ENCODE results near the gene DHRS3. TPM values are rescaled to one million over a fixed set of nuclear protein-coding genes. Genes with fewer than 3 reads are reported as not detected.

The DHRS3 gene
- polyA plus RNA-seq, 1 donor: 14.1 TPM

DNA sequence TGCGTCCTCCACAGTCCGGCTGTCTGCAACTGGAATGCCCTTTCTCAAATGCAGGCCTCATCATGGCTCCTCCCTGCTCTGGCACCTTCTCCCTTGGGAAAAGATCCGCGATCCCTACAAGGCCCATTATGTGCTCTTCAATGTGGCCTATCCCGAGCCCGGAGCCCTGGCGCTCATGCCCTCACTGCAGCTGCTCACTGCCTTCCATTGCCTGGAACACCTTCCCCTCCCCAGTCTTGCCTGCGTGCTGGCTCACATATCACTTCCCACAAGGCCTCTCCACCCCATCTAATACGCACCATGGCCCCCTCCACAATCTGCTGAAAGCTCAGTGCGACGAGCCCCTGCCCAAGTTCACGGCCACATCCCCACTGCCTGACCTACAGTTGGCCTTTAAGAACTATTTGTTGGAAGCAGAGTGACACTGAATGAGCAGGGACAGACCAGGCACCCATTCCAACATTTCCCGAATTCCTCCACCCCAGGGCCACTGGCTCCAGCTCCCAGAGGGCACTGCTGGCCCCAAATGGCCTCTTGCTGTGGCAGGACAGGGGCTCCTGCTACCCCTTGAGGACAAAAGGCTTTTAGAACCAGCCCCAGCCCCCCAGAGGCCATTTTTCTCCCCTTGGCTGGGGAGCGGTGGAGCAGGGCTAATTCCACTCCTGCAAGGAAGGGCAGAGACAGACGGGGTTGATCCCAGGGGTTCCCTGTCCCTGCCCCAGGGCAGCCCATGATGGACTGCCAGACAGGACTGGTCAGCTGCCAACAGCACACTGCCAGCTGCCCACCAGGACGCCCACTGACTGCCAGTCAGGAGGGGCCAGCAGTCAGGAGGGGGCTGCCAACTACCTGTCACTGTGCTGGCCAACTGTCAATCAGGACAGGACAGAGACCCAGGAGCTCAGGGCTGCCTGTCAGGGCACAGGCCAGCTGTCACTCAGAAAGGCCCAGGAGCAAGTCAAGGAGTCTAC is 64.8 kb downstream of the DHRS3 start:
- no peak for DNase-seq

DNA sequence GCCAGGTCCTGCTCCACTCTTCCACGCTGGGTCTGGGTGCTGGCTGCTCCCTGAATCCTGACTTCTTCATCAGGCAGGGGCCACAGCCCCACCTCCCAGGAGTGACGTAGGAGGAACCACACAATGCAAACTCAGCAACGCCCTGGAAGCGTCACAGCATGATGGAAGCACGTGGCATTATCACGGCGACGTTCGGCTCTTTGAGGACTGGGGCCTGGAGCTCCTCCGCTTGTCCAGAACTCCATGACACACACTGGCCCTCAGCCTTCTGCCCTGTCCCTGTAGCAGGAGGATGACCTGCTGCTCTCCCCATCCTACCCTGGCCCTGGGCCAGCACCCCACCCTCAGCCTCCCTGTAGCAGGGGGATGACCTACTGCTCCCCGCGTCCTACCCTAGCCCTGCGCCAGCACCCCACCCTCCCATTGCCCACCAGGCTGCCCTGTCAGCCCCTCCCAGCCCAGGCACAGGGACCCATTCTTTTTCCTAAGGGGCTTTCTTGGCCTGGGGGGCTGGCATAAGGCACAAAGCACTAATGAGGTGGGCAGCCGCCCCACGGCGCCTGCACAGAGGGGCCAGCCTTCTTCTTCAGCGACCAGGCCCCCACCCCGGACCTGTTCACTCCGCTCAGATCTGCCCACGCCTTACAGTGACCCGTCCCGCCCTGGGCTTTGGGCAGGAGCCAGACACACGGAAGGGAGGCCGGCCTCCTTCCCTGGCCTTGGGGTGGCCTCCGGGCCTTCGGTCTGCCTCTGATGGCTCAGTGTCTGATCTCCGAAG is 65.7 kb downstream of the DHRS3 start:
- DNase-seq: no peak

DNA sequence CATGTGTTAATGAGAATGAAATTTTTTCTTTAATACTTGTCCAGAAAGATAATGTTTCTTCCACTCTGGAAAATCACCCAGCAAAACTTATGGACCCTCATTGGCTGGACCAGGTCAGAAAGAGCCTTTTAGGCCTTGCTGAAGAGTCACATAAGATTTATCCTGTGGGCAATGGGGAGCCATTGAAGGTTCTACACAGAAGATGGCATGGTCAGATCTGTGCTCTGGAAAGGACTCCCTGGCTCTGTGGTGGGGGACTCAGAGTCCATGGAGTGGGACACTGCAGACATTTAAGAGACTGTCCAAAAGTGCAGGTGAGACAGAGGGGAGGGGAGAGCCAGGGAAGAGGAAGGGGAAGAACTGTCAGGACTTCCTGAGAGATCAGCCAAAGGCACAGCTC is 66.4 kb downstream of the DHRS3 start:
- DNase-seq: no peak

DNA sequence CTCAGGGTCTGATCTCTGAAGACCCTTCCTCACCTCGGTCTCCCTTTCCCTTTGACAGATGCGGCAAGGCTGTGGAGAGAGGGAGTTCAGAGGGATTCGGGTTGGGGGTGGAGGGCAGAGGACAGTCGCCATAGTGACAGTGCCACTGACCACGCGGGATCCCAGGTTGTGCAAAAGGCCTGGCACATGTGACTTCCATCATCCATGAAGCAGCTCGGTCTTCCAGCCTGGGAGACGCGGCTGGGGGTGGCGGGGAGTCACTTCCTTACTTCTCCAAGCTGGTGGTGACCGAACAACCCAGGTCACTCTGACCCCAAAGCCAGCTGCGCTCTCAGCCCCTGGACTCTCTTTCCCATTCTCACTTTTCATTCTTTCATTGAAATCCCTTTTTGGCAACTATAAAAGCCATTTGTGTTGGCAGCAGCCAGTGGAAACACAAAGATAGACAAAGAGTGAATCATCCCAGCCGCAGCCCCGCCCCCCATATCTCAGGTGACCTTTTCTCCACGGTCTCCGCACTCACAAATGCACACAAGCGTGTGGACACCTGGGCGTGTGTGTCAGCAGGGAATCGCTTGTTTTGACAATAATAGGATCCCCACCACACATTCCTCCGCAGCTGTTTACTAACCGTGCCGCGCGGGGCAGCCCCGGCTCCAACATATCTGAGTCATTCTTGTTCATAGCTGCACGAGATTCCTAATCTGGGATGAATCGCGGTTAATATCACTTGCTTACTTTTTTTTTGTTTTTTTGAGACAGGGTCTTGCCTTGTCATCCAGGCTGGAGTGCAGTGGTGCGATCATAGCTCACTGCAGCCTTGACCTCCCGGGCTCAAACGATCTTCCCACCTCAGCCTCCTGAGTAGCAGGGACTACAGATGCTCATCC is 68.3 kb downstream of the DHRS3 start:
- DNase-seq: peak; percentile 84

DNA sequence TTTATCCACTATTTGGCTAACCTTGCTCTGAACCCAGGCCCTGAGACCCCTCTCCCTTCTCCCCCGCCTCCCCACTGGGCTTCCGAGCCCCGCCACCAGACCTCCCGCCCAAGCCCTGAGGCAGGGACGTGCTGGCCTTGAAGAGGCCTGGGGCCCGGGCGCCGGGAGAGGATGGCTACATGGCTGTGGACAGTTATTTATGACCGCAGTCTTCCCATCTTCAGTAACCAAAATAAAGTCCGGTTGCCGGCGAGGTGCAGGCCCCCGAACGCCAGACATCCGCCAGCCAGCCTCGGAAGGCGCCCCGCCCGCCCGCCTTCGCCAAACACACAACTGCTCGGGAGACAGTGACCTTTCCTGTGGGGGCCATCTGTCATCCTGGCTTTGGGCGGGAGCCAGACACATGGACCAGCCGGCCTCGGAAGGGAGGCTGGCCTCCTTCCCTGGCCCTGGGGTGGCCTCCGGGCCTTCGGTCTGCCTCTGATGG is 69.0 kb downstream of the DHRS3 start:
- DNase-seq: peak; percentile 64

DNA sequence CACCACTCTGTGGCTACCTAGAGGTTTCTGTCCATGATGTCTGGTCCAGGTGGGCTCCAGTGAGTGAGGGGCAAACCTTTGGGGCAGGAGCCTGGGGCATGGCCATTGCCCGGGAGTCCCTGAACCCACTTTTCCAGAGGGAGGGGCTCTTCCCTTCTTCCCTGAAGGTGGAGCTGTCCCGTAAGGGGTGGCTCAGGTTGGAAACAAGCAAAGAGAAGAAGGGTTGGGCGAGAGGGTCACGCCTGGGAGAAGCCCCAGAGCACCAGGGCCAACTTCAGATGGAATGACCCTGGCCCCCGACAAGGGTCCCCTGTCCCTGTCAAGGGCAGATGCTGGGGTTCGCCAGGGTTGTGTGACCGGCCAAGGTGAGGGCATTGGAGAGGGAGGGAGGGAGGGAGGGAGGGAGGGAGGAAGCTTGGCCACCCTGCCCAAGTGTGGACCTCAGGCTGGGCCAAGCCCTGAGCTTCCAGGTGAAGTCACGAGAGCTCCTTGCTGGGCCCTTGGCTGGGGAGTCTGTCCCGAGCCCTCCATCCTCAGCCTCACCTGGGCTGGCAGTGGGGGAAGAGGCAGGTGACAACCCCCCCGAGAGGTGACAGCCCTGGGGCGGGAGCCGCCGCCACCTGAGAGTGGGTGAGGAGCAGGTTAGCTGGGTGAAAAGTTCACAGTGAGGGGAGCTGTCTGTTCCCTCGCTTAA is 69.6 kb downstream of the DHRS3 start:
- no peak for DNase-seq

DNA sequence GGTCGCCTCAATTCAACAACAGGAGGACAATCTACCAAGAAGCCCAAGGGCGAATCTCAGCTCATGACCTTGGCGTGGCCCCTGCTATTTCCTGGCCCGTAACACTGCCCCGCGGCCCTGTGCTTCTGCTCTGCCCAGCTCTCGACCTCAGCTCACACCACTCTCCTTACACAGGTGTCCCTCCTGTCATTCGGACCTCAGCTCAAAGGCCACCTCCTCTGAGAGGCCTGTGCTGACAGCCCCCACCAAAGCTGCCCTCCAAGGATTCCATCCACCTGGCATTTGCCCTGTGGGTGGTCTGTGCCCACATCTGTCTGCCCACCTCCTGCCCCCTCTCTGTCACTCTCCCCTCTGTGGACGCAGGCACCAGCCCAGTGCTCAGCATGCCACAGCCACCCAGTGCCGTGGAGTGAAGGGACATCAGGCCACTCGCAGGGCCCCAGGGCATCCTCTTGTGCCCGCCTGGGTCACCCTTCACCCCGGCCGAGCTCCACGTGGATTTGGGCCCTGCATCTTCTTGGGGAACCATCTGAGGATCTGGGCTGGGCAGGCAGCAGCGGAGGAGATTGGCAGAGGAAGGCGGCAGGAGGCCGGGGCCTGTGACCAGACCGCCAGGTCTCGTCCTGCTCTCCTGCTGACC is 70.3 kb downstream of the DHRS3 start:
- DNase-seq: no peak

DNA sequence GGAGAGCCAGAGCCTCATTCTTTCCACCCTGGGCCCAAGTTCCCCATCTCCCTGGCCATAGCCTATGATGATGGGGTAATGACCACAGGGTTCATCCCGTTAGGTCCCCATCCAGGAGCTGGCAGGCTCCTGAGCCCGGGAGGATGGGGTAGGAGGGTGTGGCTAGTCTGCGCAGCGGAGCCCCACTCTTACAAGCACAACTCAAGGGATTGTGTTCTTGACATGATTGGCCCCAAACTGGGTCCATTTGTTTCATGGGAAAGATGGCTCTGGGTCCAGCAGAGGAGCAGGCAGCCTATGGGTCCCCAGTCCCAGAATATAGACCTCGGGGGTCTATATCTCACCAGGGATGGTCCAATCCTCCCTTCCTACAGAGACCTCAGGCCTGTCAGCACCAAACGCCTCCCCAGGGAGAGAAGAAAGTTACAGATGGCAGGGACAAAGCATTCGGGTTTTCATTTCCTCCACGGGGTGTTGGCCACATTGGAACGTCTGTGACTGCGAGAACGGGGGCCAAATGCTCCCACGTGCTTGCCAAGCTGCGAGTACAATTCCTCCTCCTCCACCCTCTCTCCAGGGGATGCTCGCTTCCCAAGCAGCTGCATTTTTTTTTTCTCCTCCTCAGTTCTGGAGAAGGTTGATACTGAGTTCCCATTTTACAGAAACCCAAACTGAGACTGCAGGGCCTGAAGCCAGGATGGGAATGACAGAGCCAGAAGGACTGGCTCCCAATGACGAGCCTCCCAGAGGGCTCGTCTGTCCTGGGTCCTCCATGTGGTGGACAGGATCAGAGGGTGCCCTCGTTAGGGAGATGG is 71.0 kb downstream of the DHRS3 start:
- no peak for DNase-seq

DNA sequence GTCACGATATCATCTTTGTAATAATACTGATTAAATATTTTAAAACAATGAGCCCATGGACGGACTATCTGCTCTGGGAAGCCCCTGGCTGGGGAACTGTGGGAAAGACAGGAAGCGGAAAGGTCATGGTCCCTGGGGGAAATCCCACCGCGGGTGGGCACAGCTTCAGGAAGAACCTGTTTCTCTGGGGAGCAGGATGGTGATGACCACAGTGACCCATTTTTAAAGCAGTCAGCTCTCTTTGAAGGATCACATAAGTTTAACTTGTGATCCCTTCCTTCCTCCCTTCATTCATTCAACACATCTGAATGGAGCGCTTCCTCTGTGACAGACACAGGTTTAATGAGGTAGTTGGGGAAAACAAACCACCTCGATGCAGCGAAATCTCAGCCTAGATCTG is 73.0 kb downstream of the DHRS3 start:
- no peak for DNase-seq

DNA sequence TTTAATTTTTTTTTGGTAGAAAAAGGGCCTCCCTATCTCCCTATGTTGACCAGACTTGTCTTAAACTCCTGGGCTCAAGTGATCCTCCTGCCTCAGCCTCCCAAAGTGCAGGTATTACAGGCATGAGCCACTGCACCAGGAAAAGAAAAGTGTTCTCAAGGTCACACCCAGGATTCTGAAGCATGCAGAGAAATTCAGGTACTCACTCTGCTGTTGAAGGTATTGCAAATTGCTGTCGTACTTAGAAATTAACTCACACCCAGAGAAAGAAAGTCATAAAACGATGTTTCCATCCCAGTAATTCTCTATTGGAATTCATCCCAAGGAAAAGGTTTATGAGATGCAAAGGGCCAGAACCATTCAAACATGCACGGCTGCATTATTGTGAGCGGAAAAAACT is 73.7 kb downstream of the DHRS3 start:
- DNase-seq: no peak

DNA sequence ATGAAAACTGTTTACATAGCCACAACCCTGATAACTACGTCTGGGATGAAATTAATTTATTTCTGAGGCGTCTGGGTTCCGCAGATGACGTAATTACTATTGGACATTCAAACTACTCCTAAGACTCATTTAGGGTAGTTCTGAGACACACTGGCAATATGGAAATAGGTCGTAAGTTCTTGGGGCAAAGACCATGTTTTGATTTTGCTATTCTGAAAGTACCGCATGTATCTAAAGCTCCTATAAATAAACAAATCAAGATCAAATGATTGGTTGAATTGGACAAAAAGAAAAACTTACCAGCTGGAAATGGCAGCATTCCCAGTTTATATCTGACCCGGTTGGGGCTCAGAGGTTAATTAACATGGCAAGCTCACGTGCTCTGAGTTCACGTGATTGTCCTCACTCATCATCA is 74.3 kb downstream of the DHRS3 start:
- DNase-seq: no peak

DNA sequence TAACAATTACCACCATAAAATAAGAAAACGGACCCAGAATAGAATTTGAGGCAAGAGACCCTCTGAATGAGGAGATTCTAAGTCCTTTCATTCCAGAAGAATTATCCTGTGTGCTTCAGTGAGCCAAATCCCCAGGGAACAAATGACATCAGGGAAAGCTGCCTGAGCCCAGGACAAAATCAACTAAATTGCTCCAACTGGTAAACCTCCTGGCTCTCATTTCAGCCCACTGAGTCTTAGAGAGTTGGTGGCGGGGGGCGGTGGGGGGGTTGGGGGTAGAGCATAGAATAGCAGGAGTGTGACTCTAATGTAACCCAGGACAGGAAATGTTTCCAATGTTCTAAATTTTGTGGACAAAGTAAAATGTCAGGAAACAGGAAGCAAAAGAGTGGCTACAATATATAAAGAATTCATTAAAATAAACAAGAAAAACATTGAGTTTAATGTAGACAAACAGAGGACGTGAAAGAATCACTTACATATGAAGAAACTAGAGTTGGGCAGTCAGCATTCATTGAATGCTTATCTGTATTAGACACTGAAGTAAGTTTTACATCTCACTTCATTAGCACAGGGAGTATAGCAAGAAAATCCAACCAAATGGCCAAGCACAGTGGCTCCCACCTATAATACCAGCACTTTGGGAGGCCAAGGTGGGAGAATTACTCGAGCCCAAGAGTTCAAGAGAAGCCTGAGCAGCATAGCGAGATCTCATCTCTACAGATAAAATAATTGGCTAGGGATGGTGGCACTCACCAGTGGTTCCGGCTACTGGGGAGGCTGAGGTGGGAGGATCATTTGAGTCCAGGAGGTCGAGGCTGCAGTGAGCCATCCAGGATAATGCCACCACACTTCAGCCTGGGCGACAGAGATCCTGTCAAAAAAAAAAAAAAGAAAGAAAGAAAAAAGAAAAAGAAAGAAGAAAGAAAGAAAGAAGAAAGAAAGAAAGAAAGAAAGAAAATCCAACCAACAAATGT is 75.1 kb downstream of the DHRS3 start:
- no peak for DNase-seq

DNA sequence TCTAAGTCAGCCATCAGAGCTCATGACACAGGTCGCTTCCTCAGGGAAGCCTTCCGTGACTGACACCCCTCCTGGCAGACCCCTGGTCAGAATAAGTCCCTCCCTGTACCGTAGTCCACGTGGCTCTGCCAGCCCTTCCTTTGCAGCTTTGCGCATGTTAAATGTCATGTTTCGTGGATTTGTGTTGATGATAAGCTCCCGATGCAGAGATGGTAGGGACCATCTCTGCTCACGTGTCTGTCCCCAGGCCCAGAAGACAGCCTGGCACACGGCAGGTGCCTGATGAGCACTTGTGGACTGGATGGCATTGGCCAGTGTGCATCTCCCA is 75.9 kb downstream of the DHRS3 start:
- no peak for DNase-seq

DNA sequence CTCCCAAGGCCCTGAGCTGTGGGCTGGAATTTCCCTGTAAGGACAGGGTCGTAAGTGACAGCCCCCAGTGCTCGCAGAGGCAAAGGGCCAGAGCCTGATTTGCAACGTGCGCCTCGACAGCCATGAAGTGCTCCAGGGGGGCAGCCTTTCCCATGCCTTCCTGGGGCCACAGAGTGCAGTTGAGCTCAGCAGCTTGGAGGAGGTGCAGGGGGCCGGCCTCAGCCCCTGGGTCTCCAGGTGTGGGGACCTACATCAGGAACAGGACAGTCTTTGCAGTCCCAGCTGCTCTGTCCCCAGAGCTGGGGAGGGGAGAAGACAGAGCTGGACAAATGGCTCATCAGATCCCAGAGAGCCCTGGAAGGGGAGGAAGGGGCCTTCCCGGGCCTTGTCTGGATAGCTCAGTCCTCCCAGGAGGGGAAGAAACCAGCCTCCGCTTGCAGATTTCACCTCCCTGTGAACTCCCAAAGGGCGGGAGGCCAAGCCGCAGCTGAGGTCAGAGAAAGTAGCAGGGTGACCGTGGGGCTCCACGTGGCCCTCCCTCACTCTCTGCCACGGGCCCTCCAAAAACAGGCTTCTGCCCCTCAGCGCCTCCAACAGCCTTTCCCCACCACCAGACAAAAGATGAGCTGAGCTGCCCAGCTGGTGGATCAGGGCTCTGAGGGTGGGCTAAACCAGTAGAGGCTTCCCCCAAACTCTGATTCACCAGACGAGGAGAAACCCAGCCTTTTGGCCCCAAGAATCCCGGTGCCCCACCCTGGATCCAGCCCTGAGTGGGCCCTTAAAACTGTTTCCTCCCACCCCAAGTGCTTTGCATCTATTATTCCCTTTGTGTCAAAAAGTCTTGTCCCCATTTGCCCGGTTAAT is 76.5 kb downstream of the DHRS3 start:
- DNase-seq: no peak

DNA sequence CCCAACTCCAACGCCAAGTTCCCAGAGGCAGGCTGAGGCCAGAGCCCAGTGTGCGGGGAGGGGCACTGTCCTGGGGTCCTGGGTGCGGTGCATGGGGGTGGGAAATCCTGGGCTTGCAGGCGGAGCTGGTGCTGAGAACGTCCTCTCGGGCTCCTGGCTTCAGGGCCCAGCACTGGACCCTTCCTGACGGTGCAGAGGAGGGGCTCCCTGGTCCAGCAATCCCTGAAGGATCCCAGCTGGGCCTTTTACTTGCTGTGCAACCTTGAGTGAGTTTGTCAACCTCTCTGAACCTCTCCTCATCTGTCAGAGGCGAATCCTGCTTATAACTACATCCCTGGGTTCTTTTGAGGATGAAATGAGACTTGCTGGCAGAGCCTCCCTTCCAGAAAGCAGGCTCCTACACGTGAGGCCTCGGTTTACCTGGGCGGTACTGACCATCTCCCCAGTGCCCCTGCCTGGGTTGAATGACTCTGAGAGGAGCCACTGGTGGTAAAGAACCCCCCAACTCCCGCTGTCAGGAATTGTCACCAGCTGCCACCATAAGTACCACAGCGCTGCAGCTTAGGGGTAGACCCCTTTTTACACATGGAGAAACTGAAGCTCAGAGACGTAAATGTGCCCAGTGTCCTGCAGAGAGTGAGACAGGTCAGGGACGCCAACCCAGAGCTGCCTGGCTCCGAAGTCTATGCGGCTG is 77.3 kb downstream of the DHRS3 start:
- no peak for DNase-seq

DNA sequence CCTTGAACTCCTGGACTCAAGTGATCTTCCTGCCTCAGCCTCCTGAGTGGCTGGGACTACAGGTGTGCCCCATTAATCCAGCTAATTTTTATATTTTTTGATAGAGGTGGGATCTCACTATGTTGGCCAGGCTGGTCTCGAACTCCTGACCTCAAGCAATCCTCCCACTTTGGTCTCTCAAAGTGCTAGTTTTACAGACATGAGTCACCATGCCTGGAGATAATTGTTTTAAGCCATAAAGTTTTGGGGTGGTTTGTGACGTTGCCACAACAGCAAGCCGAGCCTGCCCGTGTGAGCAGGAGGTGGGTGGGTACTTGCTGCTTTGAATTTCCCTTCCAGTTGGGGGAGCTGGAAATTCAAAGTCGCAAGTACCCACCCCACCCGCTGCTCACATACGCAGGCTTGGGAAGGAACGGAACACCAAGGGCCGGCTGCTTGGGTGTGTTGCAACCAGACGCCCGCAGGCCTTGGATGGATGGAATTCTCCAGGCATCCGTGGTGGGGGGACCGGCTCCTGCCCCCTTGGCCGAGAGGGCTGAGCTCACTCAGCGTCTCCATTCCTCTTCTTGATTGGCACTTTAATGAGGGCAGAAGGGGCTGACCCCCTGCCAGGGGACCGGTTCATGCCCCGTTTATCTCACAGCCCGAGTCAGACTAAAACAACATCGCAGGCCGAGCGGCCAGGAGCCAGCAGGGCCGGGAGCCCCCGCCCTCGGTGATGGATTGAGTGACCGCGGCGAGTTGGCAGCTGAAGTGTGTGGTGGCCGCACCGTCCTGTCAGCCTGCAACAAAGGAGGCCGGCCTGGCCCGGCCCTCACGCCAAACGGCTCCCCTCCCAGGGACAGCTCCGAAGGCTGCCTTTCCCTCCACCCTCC is 78.1 kb downstream of the DHRS3 start:
- DNase-seq: peak; percentile 69

DNA sequence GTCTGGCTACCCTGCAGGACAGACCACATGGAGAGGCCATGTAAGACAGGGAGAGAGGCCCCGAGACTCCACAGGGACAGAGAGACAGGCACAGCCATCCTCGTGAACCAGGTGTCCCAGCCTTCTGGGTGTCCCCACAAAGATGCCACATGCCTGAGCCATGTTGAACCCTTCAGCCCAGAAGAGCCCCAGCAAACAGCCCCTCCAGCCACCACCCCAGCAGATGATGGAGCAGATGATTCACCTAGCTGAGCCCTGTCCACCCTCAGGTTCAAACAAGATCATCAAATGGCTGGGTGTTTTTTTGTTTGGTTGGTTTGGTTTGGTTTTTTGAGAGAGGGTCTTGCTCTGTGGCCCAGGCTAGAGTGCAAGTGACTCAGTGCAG is 78.7 kb downstream of the DHRS3 start:
- no peak for DNase-seq
